NCI-H345 treated with DMSO at 0.1 percent for 48 hours (cell line): ENCODE measurements around the gene EIF4G1.
"Not testable (repeated sequence)": the region's sequence is repeated elsewhere in the genome, so short reads cannot be mapped to it uniquely, and the experiment has no call there.

ENCODE experiments used
- DNase-seq: peaks from one replicate; lab custom pipeline; 2025; ENCODE audit not compliant: unreplicated experiment; lab: John Stamatoyannopoulos, UW

Gene EIF4G1

DNA sequence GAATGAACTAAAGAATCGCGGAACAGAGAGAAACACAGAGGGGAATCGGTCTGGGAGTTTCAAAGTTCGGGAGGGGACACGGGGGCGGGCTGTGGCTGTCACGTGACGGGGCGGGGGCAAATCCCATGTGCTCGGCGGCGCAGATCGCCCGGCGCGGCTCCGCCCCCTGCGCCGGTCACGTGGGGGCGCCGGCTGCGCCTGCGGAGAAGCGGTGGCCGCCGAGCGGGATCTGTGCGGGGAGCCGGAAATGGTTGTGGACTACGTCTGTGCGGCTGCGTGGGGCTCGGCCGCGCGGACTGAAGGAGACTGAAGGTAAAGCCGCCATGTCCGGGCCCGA is at the start of gene EIF4G1:
Gene EIF4G1, plus strand, starts transcription at position 244 of the 337 bp plus-strand sequence. CDS start 1,191 bp downstream, outside the sequence.
- peak; percentile 94 for DNase-seq

DNA sequence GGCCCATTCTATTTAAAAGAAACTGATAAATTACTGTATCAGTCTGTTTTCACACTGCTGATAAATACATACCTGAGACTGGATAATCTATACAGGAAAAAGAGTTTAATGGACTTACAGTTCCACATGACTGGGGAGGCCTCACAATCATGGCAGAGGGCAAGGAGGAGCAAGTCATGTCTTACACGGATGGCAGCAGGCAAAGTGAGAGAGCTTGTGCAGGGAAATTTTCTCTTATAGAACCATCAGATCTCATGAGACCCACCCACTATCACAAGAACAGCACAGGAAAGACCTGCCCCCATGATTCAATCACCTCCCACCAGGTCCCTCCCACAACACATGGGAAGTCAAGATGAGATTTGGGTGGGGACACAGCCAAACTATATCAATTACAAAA is 47.2 kb upstream of the EIF4G1 start:
- not testable (repeated sequence) for DNase-seq

DNA sequence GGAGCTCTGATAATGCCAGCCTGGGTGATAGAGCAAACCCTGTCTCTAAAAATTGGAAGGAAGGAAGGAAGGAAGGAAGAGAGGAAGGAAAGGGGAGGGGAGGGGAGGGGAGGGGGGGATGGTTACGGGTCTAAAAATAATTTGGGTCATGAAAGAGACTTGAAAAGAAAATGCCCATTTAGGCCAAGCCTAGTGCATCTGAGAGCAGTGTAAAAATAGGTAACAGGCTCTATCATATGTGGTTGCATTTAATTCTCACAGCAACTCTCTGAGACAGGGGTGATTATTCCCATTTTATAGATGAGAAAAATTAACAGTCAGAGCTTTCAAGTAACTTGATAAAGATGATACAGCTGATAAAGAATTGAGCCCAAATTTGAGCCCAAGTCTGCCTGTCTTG is 42.1 kb upstream of the EIF4G1 start:
- DNase-seq: no peak

DNA sequence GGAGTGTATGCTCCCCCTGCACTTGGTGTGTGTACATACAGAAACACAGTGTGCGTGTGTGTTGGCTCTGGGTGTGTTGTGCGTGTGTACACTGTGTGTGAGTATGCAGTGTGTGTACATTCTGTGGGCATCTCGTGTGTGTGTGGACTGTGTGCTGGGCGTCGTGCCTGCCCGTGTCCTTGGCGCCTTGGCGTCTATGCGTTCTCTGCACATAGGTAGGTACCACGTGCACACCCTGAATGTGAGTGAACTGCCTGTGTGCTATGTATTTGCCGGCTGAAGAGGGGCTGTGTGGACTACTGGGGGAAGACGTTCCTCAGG is 39.1 kb upstream of the EIF4G1 start:
- no peak for DNase-seq

GRCh38 chr3:184275961-184276910 is 38.2 kb upstream of the EIF4G1 start, which contains the start of gene ECE2:
TSS of gene ECE2 (plus strand) at chr3:184276022. CDS start at chr3:184276154, 132 bp downstream.
- DNase-seq: no peak

DNA sequence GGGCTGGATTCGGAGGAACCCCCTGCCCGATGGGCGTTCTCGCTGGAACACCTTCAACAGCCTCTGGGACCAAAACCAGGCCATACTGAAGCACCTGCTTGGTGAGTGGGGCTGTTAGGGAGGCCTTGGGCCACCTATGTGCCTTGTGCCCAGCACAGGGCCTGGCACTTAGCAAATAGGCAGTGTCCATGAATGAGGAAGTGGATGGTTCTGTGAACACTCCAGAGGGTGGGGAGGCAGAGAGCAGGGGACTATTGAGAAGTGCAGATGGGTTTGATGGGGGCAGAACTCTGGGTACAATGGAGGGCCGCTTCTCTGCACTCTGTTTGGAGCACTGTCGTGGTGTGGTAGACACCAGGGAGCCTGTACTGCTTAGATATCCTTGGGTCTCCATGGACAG is 37.0 kb upstream of the EIF4G1 start:
- DNase-seq: no peak

- no peak for DNase-seq
Measured at GRCh38 chr3:184282941-184283340, 31.5 kb upstream of the EIF4G1 start.

- no peak for DNase-seq
Measured at GRCh38 chr3:184283681-184284080, 30.7 kb upstream of the EIF4G1 start.

- DNase-seq: peak; percentile 52
Measured at GRCh38 chr3:184284696-184285095, 29.7 kb upstream of the EIF4G1 start.

GRCh38 chr3:184289426-184289938 is 24.9 kb upstream of the EIF4G1 start:
- peak; percentile 47 for DNase-seq

DNA sequence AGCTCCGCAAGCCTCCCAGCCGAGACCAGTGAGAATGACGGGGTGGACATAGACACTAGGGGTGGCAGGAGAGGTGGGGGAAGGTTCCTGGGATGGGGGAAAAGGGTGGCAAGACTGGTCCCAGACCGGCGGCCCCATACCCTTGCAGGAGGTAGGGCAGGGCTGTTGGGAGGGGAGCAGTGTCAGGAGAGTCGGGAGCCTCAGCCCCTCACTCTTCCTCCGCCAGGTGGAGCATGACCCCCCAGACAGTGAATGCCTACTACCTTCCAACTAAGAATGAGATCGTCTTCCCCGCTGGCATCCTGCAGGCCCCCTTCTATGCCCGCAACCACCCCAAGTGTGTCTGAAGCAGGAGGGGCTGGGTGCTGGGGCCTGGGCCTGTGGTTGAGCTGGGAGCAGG is 24.1 kb upstream of the EIF4G1 start:
- no peak for DNase-seq

GRCh38 chr3:184291044-184291737 is 23.2 kb upstream of the EIF4G1 start:
- no peak for DNase-seq

DNA sequence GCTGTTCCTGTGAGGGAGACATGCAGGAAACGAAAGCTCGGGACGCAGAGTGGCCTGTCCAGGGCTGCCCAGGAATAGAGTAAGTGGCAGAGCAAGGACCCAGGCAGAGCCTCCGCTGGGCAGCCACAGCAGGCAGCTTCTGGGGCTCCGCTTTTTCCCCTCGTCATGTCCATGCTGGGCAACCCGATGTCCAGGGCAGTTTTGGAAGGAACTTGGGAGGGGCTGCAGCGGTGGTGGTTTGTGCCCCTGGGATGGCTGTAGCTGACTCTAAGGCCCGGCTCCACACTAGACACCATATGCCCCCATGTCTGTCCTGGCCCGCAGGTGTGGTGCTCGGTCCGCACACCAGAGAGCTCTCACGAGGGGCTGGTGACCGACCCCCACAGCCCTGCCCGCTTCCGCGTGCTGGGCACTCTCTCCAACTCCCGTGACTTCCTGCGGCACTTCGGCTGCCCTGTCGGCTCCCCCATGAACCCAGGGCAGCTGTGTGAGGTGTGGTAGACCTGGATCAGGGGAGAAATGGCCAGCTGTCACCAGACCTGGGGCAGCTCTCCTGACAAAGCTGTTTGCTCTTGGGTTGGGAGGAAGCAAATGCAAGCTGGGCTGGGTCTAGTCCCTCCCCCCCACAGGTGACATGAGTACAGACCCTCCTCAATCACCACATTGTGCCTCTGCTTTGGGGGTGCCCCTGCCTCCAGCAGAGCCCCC is 22.5 kb upstream of the EIF4G1 start:
- DNase-seq: no peak

DNA sequence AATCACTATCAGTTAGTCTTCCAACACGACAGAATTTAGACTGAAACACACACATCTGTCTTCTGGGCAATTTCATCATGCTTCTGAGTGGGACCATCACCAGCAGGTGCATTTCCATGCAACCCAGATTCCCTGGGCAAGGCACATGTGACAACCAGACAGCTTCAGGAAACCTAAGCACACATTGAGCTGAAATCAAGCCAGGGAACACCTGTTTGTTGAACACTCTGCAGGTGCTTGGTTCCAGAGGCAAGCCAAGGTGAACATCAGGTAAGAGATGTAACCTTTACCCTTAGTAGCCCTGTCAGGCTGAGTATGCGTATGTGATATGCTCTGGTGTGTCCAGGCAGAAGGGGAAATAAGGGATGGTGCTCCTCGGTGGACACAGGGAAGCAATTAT is 18.6 kb upstream of the EIF4G1 start:
- no peak for DNase-seq

- DNase-seq: no peak
Measured at GRCh38 chr3:184296616-184297015, 17.8 kb upstream of the EIF4G1 start.

- peak; percentile 96 for DNase-seq
Measured at GRCh38 chr3:184298759-184299487, 15.5 kb upstream of the EIF4G1 start, which contains the start of gene PSMD2. TSS of gene PSMD2 (plus strand) at chr3:184299241. CDS start at chr3:184299267, 26 bp downstream.

DNA sequence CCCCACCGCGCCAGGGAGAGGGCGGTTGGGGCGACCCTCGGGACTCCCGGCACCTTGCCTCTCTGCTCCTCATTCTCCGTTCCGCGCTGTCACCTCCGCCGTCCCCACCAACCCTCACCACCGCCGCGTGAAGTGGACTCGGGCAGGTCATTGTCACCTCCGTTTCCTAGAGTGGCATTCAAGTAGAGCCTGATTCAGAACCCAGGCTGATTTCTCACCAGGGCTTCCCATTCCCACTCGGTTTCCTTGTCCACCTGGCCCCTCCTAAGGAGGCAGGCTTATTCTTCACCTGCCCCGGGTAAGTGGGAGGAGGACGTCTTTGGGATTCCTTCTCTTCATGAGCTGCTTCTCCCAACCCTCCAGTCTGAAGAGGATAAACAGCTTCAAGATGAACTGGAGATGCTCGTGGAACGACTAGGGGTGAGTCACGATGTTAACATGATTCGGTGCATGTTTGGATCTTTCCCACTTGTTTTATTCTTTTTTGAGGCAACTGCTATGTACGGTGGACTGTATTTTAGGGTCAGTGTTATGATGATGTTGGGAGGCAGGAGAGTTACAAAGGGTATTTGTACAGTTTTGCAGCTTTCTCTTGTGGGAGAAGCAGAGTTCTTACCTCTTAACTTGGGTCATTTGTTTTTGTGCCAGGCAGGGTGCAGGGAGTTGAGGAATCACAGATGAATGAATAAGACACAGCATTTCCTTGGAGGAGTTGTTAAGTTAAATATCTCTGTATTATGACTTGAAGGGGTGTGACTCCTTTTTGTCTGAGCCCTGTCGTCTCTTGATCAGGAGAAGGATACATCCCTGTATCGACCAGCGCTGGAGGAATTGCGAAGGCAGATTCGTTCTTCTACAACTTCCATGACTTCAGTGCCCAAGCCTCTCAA is 14.7 kb upstream of the EIF4G1 start:
- DNase-seq: no peak

- DNase-seq: no peak
Measured at GRCh38 chr3:184300378-184300720, 14.1 kb upstream of the EIF4G1 start.

DNA sequence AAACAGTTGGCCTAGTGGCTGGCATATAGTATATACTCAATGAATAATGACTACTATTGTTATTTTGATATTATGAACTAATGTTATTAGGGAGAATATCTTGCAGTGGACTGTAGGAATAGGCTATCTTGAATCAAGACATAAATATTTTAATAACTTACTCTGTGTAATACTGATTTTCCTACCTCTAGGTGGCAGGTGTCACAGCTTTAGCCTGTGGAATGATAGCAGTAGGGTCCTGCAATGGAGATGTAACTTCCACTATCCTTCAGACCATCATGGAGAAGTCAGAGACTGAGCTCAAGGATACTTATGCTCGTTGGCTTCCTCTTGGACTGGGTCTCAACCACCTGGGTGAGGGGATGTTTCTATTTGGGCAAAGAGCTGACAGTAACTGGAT is 8.8 kb upstream of the EIF4G1 start:
- DNase-seq: no peak
